ENCODE data around the gene NCK2.

- TF ChIP-seq CTCF (IDR thresholded peaks at IDR 0.05), result no peak
- no peak for TF ChIP-seq POLR2A (IDR thresholded peaks at IDR 0.05)
These were observed 149.7 kb downstream of the NCK2 start for GRCh38 chr2:105894327-105894944.

Measured in thyroid gland (tissue), 4 donors.